ENCODE results near the gene GALNT13.

GALNT13 gene

DNA sequence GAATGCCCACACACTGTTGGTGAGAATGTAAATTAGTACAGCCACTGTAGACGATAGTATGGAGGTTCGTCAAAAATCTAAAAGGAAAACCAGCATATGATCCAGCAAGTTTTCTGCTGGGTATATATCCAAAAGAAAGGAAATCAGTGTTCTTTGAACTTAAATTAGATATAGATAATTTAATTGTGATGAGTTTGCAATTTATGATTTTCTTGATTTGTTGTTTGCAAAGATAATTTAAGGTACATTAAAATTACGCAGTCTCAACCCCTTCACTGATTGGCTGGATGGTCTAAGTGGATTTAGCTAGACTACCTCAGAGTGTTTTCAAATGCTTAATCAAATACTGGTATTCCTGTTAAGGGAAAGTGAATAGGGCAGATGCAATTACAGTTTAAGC lies 302.2 kb downstream of the GALNT13 start:
- TF ChIP-seq, protein P1, sequence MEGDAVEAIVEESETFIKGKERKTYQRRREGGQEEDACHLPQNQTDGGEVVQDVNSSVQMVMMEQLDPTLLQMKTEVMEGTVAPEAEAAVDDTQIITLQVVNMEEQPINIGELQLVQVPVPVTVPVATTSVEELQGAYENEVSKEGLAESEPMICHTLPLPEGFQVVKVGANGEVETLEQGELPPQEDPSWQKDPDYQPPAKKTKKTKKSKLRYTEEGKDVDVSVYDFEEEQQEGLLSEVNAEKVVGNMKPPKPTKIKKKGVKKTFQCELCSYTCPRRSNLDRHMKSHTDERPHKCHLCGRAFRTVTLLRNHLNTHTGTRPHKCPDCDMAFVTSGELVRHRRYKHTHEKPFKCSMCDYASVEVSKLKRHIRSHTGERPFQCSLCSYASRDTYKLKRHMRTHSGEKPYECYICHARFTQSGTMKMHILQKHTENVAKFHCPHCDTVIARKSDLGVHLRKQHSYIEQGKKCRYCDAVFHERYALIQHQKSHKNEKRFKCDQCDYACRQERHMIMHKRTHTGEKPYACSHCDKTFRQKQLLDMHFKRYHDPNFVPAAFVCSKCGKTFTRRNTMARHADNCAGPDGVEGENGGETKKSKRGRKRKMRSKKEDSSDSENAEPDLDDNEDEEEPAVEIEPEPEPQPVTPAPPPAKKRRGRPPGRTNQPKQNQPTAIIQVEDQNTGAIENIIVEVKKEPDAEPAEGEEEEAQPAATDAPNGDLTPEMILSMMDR (IDR thresholded peaks at IDR 0.05; ENCODE audit: insufficient read depth, low read depth, low read length, missing control alignments) = no peak
- DNase-seq (ENCODE audit: low read depth) = no peak

DNA sequence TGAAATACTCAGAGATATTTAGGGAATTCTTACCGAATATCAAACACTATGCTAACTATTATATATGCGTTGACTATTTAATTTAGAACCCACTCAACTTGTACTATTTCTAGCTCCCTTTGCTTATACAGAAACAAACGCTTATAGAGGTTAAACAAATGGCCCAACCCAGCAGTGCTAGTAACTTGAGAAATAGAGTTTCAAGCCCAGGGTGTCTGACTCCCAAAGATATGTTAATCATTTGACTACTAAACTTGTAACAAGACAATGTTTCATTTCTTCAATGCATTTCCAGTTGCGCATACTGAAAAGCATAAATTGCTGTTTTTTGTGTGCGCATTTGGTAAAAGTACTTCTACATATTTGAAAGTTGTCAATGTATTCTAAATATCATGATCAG lies 310.3 kb downstream of the GALNT13 start:
- DNase-seq (ENCODE audit: low read depth) = no peak
- H3K4me3 ChIP-seq (ENCODE audit: low read depth, low read length) = no peak overlapping the region
- TF ChIP-seq, protein P1 (IDR thresholded peaks at IDR 0.05; ENCODE audit: insufficient read depth, low read depth, low read length, missing control alignments) = no peak

More for the DNA sequence above, 302.2 kb downstream of the GALNT13 start:
- no peak overlapping the region for H3K4me3 ChIP-seq (ENCODE audit: low read depth, low read length)

DNA sequence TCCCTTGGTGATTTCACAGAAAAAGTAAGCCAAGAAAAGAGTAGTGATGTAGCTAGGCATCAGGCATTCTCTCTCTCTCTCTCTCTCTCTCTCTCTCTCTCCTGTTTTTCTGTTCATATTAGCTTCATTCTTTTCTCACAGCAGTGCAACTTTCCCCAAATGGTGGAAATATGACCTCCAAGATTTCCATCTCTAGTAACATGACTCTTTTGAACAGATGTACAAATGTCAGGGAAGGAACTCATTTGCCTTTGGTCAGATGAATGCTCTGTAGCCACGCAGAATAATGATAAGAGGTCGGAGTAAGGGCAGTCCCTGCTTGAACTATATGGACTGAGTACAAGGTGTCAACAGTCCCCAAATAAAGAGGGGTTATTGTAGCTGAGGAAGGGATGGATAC lies 316.2 kb downstream of the GALNT13 start:
- no peak overlapping the region for H3K4me3 ChIP-seq (ENCODE audit: low read depth, low read length)
- DNase-seq (ENCODE audit: low read depth) = no peak
- TF ChIP-seq, protein P1 (IDR thresholded peaks at IDR 0.05; ENCODE audit: insufficient read depth, low read depth, low read length, missing control alignments) = no peak

DNA sequence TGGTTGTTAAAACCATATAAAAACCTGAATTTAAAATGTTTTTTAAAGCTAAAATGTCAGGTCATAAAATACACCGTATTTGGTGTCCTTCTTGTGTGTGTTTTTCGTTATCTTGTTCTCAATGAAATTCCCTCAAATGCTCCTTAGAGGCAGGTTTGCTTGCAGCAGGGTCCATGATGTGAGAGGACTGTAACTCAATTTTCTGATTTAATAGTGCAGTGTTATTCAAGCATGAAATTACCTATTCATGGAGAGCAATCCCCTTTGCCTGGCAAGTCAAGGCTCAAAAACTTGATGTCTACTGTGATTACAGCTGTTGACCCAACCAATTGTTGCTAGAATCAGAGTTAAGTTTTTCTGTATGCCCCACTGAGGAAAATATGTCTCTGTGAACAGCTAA lies 318.2 kb downstream of the GALNT13 start:
- TF ChIP-seq, protein P1 (IDR thresholded peaks at IDR 0.05; ENCODE audit: insufficient read depth, low read depth, low read length, missing control alignments) = no peak
- no peak for DNase-seq (ENCODE audit: low read depth)

DNA sequence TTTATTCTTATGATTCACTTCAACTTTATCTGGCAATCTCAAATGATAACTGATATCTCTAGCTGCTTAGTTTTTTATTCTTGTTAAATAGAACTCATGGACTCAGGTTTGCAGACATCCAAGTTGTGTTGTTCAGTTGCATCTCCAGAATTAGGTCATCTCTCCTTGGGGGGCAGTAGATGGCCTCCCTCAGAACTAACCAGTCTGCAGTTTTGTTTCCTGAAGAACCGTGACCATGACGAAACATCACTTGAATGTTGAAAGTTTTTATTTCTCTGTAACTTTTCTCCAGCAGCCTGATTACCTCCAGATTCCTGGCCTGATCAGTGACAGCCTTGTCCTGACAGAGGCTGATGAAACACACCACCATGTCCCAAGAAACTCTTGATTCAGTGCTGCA lies 321.5 kb downstream of the GALNT13 start:
- H3K4me3 ChIP-seq (ENCODE audit: low read depth, low read length) = no peak overlapping the region
- TF ChIP-seq, protein P1 (IDR thresholded peaks at IDR 0.05; ENCODE audit: insufficient read depth, low read depth, low read length, missing control alignments) = no peak
- DNase-seq (ENCODE audit: low read depth) = no peak

More for the DNA sequence above, 318.2 kb downstream of the GALNT13 start:
- H3K4me3 ChIP-seq (ENCODE audit: low read depth, low read length) = no peak overlapping the region

DNA sequence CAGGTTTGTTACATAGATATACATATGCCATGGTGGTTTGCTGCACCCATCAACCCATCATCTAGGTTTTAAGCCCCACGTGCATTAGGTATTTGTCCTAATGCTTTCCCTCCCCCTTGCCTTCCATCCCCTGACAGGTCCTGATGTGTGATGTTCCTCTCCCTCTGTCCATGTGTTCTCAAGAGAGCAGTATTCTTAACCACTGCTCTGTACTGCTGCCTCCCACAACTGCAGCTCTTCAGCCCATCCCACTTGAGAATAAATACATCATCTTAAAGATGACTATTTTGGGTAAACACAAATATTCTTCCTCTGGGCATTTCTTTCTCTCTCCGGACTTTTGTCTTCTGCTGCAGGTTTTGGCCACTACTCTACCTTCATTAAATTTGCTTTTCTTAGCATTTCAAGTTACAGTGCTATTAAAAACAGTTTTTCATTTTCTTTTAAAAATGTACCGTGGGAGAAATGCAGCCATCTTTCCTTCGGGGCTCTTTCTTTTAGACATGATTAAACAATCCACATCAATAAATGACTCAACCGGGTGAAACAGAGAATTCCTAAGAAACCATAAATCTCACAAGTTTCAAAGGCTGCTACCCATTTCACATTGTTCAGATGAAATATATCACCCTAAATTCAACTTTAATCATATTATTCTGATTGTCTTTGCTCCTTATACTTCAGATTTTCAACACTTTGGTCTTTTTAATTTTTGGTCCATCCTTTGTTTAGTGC lies 323.4 kb downstream of the GALNT13 start:
- DNase-seq (ENCODE audit: low read depth) = no peak
- H3K4me3 ChIP-seq (ENCODE audit: low read depth, low read length) = no peak overlapping the region
- TF ChIP-seq, protein P1 (IDR thresholded peaks at IDR 0.05; ENCODE audit: insufficient read depth, low read depth, low read length, missing control alignments) = no peak

All from GM12865 (cell line).